HCT116 (cell line): Measurements from ENCODE around the gene NCSTN. TPM values are rescaled to one million over a fixed set of nuclear protein-coding genes. Genes with fewer than 3 reads are reported as not detected.

Source experiments
- ATAC-seq: fragments of 200-7000 bp; cut with Tn5 transposase; 2 replicates; pipeline ENCODE4 v1.9.1; 2020; ENCODE audit warnings: mild to moderate bottlenecking, moderate library complexity
- BruUV-seq: library from RNA; stranded (reverse); fragments of 400-500 nt; replicated peaks from 2 replicates; lab custom pipeline; 2021; lab: Mats Ljungman, UMichigan
- CTCF ChIA-PET: fragments of 300-600 bp; sonication (Branson Sonifier 250); formaldehyde crosslinking; loops from one replicate; lab custom pipeline; 2021; ENCODE audit warnings: antibody characterized with exemption; lab: Charles Lee
- POLR2A ChIA-PET: fragments of 300-600, 350-600 bp; sonication (Branson Sonifier 250); formaldehyde crosslinking; loops from one replicate; lab custom pipeline; 2021; ENCODE audit warnings: antibody characterized with exemption; lab: Charles Lee
- RAD21 ChIA-PET, 2 experiments: fragments of 300-600 bp; sonication (Branson Sonifier 250); formaldehyde crosslinking; loops; one replicate each; lab custom pipeline; 2023; ENCODE audit warnings: low total read pairs in 2 of 2; ENCODE audit not compliant: uncharacterized antibody in 2 of 2, unreplicated experiment in 2 of 2, low non-redundant PET in 1 of 2; lab: Charles Lee
- DNase-seq: peaks from one replicate; pipeline ENCODE4 v3.0.0-alpha.2; 2010; ENCODE audit warnings: low read depth, low spot score
- H2AFZ ChIP-seq: fragments of 200-600 bp; shearing (Covaris generic), sonication (generic); 2 replicates; pipeline ENCODE4 v1.6.1; 2017; ENCODE audit warnings: low read depth, mixed run types, mixed read lengths, antibody characterized with exemption, low read length; ENCODE audit not compliant: poor library complexity, severe bottlenecking
- H3K27ac ChIP-seq: 2 replicates; pipeline ENCODE4 v1.5.1; 2012; ENCODE audit warnings: low read depth, low read length
- H3K27me3 ChIP-seq: fragments of 200-600 bp; sonication (generic); 2 replicates; pipeline ENCODE4 v1.6.1; 2016; ENCODE audit warnings: mixed run types, low read length, mixed read lengths; ENCODE audit not compliant: insufficient read depth
- H3K36me3 ChIP-seq, 2 experiments: fragments of 200-500 bp in 1 of 2; fragments of 200-600 bp in 1 of 2; sonication (Bioruptor generic) in 1 of 2; sonication (generic) in 1 of 2; 2 replicates each; pipeline versions ENCODE4 v1.5.1 to v1.6.1; 2014 to 2016; ENCODE audit warnings: low read length in 2 of 2, inconsistent platforms in 1 of 2, mixed read lengths in 1 of 2, mixed run types in 1 of 2; ENCODE audit not compliant: insufficient read depth in 2 of 2, control insufficient read depth in 1 of 2
- H3K4me1 ChIP-seq, 2 experiments: fragments of 200-600 bp in 1 of 2; sonication (generic) in 1 of 2; 2 replicates each; pipeline versions ENCODE4 v1.5.1 to v1.6.1; 2012 to 2017; ENCODE audit warnings: low read length in 2 of 2, inconsistent platforms in 1 of 2, mild to moderate bottlenecking in 1 of 2, mixed read lengths in 1 of 2, mixed run types in 1 of 2, moderate library complexity in 1 of 2; ENCODE audit not compliant: insufficient read depth in 2 of 2, control insufficient read depth in 1 of 2
- H3K4me2 ChIP-seq: fragments of 200-600 bp; sonication (generic); 2 replicates; pipeline ENCODE4 v1.6.1; 2017; ENCODE audit warnings: mixed run types, low read length, mixed read lengths
- H3K4me3 ChIP-seq, 2 experiments: fragments of 200-600 bp in 1 of 2; sonication (generic) in 1 of 2; replicated peaks in 1 of 2; 2 replicates each; pipeline ENCODE4 v1.5.1; 2011 to 2016; ENCODE audit warnings: low read length in 2 of 2, control low read depth in 1 of 2, low read depth in 1 of 2, mild to moderate bottlenecking in 1 of 2, mixed read lengths in 1 of 2, mixed run types in 1 of 2
- H3K79me2 ChIP-seq: fragments of 200-600 bp; sonication (generic); 2 replicates; pipeline ENCODE4 v1.6.1; 2017; ENCODE audit warnings: mild to moderate bottlenecking, mixed run types, low read length, moderate library complexity, mixed read lengths; ENCODE audit not compliant: insufficient read depth
- H3K9ac ChIP-seq: fragments of 200-600 bp; sonication (generic); 2 replicates; pipeline ENCODE4 v1.6.1; 2016; ENCODE audit warnings: low read length, mixed read lengths
- H3K9me2 ChIP-seq: fragments of 200-600 bp; sonication (generic), shearing (Covaris generic); 2 replicates; pipeline ENCODE4 v1.6.1; 2017; ENCODE audit warnings: mixed run types, mild to moderate bottlenecking, moderate library complexity; ENCODE audit not compliant: insufficient read depth
- H3K9me3 ChIP-seq, 2 experiments: fragments of 200-500 bp in 1 of 2; fragments of 200-600 bp in 1 of 2; sonication (Bioruptor generic) in 1 of 2; sonication (generic) in 1 of 2; 2 replicates each; pipeline ENCODE4 v1.6.1; 2014 to 2017; ENCODE audit warnings: low read length in 2 of 2, mixed read lengths in 2 of 2, inconsistent platforms in 1 of 2, low read depth in 1 of 2, mild to moderate bottlenecking in 1 of 2, mixed run types in 1 of 2, moderate library complexity in 1 of 2; ENCODE audit not compliant: control insufficient read depth in 1 of 2, insufficient read depth in 1 of 2
- H4K20me1 ChIP-seq: fragments of 200-600 bp; sonication (generic), shearing (Covaris generic); 2 replicates; pipeline ENCODE4 v1.6.1; 2017; ENCODE audit warnings: mixed run types, mild to moderate bottlenecking, moderate library complexity; ENCODE audit not compliant: insufficient read depth
- CBX3 ChIP-seq: IDR thresholded peaks from 2 replicates; pipeline ENCODE4 v1.6.1; 2012; ENCODE audit warnings: low read depth
- CEBPB ChIP-seq: IDR thresholded peaks from 2 replicates; pipeline ENCODE4 v1.6.1; 2012; ENCODE audit warnings: low read depth
- EGR1 ChIP-seq: IDR thresholded peaks from 2 replicates; pipeline ENCODE4 v1.6.1; 2012; ENCODE audit warnings: low read depth
- ELF1 ChIP-seq: IDR thresholded peaks from 2 replicates; pipeline ENCODE4 v1.6.1; 2012; ENCODE audit warnings: low read depth, borderline replicate concordance
- EZH2 ChIP-seq: fragments of 200-600 bp; sonication (generic); IDR thresholded peaks from 2 replicates; pipeline ENCODE4 v1.6.1; 2017; ENCODE audit warnings: antibody characterized with exemption, mixed run types
- EZH2phosphoT487 ChIP-seq: fragments of 200-600 bp; IDR thresholded peaks from 2 replicates; pipeline ENCODE4 v1.6.1; 2018; ENCODE audit warnings: antibody characterized with exemption, borderline replicate concordance
- FOSL1 ChIP-seq: IDR thresholded peaks from 2 replicates; pipeline ENCODE4 v1.6.1; 2012; ENCODE audit warnings: low read depth
- JUND ChIP-seq: IDR thresholded peaks from 2 replicates; pipeline ENCODE4 v1.6.1; 2012
- POLR2A ChIP-seq: IDR thresholded peaks from 2 replicates; pipeline ENCODE4 v1.7.0; 2011; ENCODE audit warnings: borderline replicate concordance; ENCODE audit not compliant: insufficient read depth, insufficient read length; ENCODE audit errors: extremely low read depth
- POLR2AphosphoS5 ChIP-seq: IDR thresholded peaks from 2 replicates; pipeline ENCODE4 v1.6.1; 2011; ENCODE audit warnings: mild to moderate bottlenecking, low read depth, low read length, moderate library complexity
- SIN3A ChIP-seq: IDR thresholded peaks from 2 replicates; pipeline ENCODE4 v1.6.1; 2012; ENCODE audit warnings: low read depth
- SP1 ChIP-seq: IDR thresholded peaks from 2 replicates; pipeline ENCODE4 v1.6.1; 2012; ENCODE audit warnings: low read depth
- SRF ChIP-seq: IDR thresholded peaks from 2 replicates; pipeline ENCODE4 v1.6.1; 2012; ENCODE audit warnings: low read depth
- TCF7L2 ChIP-seq: IDR thresholded peaks from 2 replicates; pipeline ENCODE4 v1.7.0; 2011; ENCODE audit warnings: borderline replicate concordance, inconsistent platforms; ENCODE audit not compliant: insufficient read depth, insufficient read length; ENCODE audit errors: extremely low read depth
- YY1 ChIP-seq: IDR thresholded peaks from 2 replicates; pipeline ENCODE4 v1.6.1; 2011; ENCODE audit warnings: low read length, low read depth, moderate library complexity, mild to moderate bottlenecking; ENCODE audit not compliant: insufficient replicate concordance; ENCODE audit errors: extremely low read depth
- ZFX ChIP-seq: fragments of 450-650 bp; IDR thresholded peaks from 2 replicates; pipeline ENCODE4 v1.6.1; 2017
- ZNF274 ChIP-seq: fragments of 200-500 bp; sonication (Bioruptor generic); IDR thresholded peaks from 2 replicates; pipeline ENCODE4 v1.6.1; 2014; ENCODE audit warnings: mild to moderate bottlenecking, low read depth, low read length, inconsistent platforms
- intact Hi-C: fragments of 100-400 bp; cut with micrococcal nuclease; formaldehyde crosslinking; loops from 2 replicates; pipeline ENCODE4 v1.10.0; 2022
- total RNA-seq: library from RNA; stranded (reverse); gene quantifications from one replicate; pipeline ENCODE4 v1.2.1, GENCODE V29; 2021; ENCODE audit not compliant: unreplicated experiment
- TF ChIP-seq, protein P1 (sequence below), 3 experiments: fragments of 200-600 bp in 1 of 3; sonication (generic) in 1 of 3; IDR thresholded peaks in 2 of 3; conservative IDR thresholded peaks in 1 of 3; 2 replicates each; pipeline ENCODE4 v1.5.1; 2012 to 2017; ENCODE audit warnings: low read depth in 2 of 3, low read length in 2 of 3, antibody characterized with exemption in 1 of 3, borderline replicate concordance in 1 of 3, control low read depth in 1 of 3, mild to moderate bottlenecking in 1 of 3, mixed read lengths in 1 of 3, mixed run types in 1 of 3, moderate library complexity in 1 of 3; ENCODE audit not compliant: insufficient read depth in 1 of 3

NCSTN gene
- total RNA-seq, 1 experiment from 2014 or later, result 68.4 TPM

DNA sequence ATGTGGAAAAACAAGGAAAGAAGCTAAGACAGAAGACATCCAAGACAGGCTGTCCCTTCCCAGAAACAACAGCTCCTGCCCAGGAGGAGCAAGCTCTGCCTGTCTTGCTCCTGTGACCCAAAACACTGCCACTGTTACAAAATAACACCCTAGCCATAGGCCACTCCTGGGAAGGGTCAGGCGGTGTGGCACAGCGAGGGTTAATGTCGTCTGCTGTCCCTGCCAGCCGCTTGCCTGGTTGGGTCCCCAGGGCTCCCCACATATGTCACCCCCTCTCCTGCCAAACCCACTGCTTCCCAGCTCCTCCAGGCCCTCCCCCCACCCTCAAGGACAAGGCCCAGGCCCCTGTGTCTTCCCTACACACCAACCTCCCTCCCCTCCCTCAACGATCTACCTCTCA lies 19.8 kb downstream of the NCSTN start:
- no peak overlapping the region for H3K27ac ChIP-seq
- no peak overlapping the region for H3K4me2 ChIP-seq
- intact Hi-C loops, result no loop called here
- H3K9me2 ChIP-seq, result no peaks in the 10 kb centered on the region
- H3K9ac ChIP-seq, result no peak overlapping the region
- RAD21 ChIA-PET, result no interaction called here
- no peaks in the 10 kb centered on the region for H3K36me3 ChIP-seq
- no peaks in the 10 kb centered on the region for H4K20me1 ChIP-seq
- H2AFZ ChIP-seq, result no peak overlapping the region
- H3K9me3 ChIP-seq, result no peaks in the 10 kb centered on the region
- POLR2A ChIA-PET, result no interaction called here
- TF ChIP-seq CEBPB (no peak), ZFX (no peak), SP1 (no peak), EZH2phosphoT487 (no peak), ELF1 (no peak), POLR2A (no peak), SRF (no peak), EZH2 (no peak), YY1 (no peak), FOSL1 (no peak), JUND (no peak), TCF7L2 (no peak), ZNF274 (no peak), EGR1 (no peak), CBX3 (no peak), SIN3A (no peak), POLR2AphosphoS5 (no peak)
- TF ChIP-seq, protein P1, sequence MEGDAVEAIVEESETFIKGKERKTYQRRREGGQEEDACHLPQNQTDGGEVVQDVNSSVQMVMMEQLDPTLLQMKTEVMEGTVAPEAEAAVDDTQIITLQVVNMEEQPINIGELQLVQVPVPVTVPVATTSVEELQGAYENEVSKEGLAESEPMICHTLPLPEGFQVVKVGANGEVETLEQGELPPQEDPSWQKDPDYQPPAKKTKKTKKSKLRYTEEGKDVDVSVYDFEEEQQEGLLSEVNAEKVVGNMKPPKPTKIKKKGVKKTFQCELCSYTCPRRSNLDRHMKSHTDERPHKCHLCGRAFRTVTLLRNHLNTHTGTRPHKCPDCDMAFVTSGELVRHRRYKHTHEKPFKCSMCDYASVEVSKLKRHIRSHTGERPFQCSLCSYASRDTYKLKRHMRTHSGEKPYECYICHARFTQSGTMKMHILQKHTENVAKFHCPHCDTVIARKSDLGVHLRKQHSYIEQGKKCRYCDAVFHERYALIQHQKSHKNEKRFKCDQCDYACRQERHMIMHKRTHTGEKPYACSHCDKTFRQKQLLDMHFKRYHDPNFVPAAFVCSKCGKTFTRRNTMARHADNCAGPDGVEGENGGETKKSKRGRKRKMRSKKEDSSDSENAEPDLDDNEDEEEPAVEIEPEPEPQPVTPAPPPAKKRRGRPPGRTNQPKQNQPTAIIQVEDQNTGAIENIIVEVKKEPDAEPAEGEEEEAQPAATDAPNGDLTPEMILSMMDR (IDR thresholded peaks at IDR 0.05 in 2 of 3, conservative IDR thresholded peaks at IDR 0.05 in 1 of 3; ENCODE audit: borderline replicate concordance in 1 of 3, insufficient read depth in 1 of 3, low read depth in 2 of 3, low read length in 2 of 3), result no peak
- CTCF ChIA-PET, result interaction anchor here (0.9 to 1.8 kb wide), 2 partner anchors 14 to 170 kb away, joined by 3 to 6 read pairs; no protein-coding TSS in a partner anchor
- no peaks in the 10 kb centered on the region for H3K79me2 ChIP-seq
- no peak for DNase-seq
- H3K27me3 ChIP-seq, result no peaks in the 10 kb centered on the region
- no peak for ATAC-seq
- no TSS peak for BruUV-seq
- no peak overlapping the region for H3K4me3 ChIP-seq
- H3K4me1 ChIP-seq, result no peaks in the 10 kb centered on the region
